Measurements from ENCODE around the gene TMEM9B.

GRCh38 chr11:8908099-8908498 is 56.1 kb downstream of the TMEM9B start:
- TF ChIP-seq POLR2A (IDR thresholded peaks at IDR 0.05) (no peak), CTCF (IDR thresholded peaks at IDR 0.05) (no peak), POLR2AphosphoS5 (IDR thresholded peaks at IDR 0.05) (no peak)
